Breast epithelium (tissue), 3 donors: ENCODE results near the gene OXER1.

Source experiments
- CTCF ChIP-seq, 3 donors: fragments of 450-650 bp; IDR thresholded peaks; one replicate each; pipeline ENCODE4 v1.5.1; 2016 to 2017; ENCODE audit warnings: antibody characterized with exemption in 3 of 3, mild to moderate bottlenecking in 3 of 3, moderate library complexity in 3 of 3
- POLR2A ChIP-seq: fragments of 450-650 bp; IDR thresholded peaks from one replicate; pipeline ENCODE4 v1.6.1; 2016; ENCODE audit warnings: antibody characterized with exemption, mild to moderate bottlenecking, moderate library complexity
- POLR2AphosphoS5 ChIP-seq, 3 donors: sonication (generic); formaldehyde crosslinking; IDR thresholded peaks; one replicate each; pipeline ENCODE4 v1.6.1; 2017; ENCODE audit warnings: antibody characterized with exemption in 3 of 3

DNA sequence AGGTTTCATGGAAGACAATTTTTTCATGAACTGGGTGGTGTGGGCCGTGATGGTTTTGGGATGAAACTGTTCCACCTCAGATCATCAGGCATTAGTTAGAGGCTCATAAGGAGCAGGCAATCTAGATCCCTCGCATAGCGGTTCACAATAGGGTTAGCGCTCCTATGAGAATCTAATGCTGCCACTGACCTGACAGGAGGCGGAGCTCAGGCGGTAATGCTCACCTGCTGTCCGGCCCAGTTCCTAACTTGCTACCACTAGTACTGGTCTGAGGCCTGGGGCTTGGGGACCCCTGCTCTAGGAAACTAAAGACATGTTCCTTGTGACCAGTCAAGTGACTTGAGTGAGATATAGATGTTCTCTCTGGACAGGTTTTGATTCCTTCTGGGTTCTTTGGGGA, 49.2 kb downstream of the OXER1 start:
- TF ChIP-seq CTCF (IDR thresholded peaks at IDR 0.05), result no peak
- TF ChIP-seq POLR2A, result no peak
- no peak for TF ChIP-seq POLR2AphosphoS5 (IDR thresholded peaks at IDR 0.05)
